Neuronal stem cell (in vitro differentiated cells): Measurements from ENCODE around the gene PHF5A.
A peak's percentile ranks its signal among the peaks of the same experiment; 100 is the strongest.

ENCODE experiments used
- DNase-seq: peaks from one replicate; pipeline ENCODE4 v3.0.0-alpha.2; 2013; ENCODE audit warnings: low spot score
- H2AFZ ChIP-seq: one replicate; pipeline ENCODE4 v1.6.1; 2013; ENCODE audit warnings: mild to moderate bottlenecking, low read length, inconsistent platforms
- H2AK5ac ChIP-seq: 2 replicates; pipeline ENCODE4 v1.6.1; 2013; ENCODE audit warnings: low read depth, mild to moderate bottlenecking, inconsistent platforms, low read length, moderate library complexity, mixed read lengths
- H2BK120ac ChIP-seq: 2 replicates; pipeline ENCODE4 v1.6.1; 2013; ENCODE audit warnings: low read depth, mild to moderate bottlenecking, inconsistent platforms, low read length, moderate library complexity, mixed read lengths
- H2BK12ac ChIP-seq: one replicate; pipeline ENCODE4 v1.6.1; 2013; ENCODE audit warnings: low read length, inconsistent platforms
- H2BK15ac ChIP-seq: 2 replicates; pipeline ENCODE4 v1.6.1; 2013; ENCODE audit warnings: mild to moderate bottlenecking, low read length, inconsistent platforms, mixed read lengths
- H2BK5ac ChIP-seq: one replicate; pipeline ENCODE4 v1.6.1; 2013; ENCODE audit warnings: inconsistent platforms, mild to moderate bottlenecking, low read length, moderate library complexity
- H3K14ac ChIP-seq: one replicate; pipeline ENCODE4 v1.6.1; 2013; ENCODE audit warnings: low read length, inconsistent platforms
- H3K18ac ChIP-seq: 2 replicates; pipeline ENCODE4 v1.6.1; 2013; ENCODE audit warnings: low read length, inconsistent platforms
- H3K23ac ChIP-seq: 2 replicates; pipeline ENCODE4 v1.6.1; 2013; ENCODE audit warnings: low read depth, mild to moderate bottlenecking, mixed read lengths, low read length, inconsistent platforms; ENCODE audit not compliant: poor library complexity
- H3K27ac ChIP-seq: replicated peaks from 3 replicates; pipeline ENCODE4 v1.5.1; 2013; ENCODE audit warnings: low read length, inconsistent platforms
- H3K27me3 ChIP-seq, 3 experiments: 2 replicates each; pipeline ENCODE4 v1.6.1; 2013; ENCODE audit warnings: low read length in 3 of 3, mild to moderate bottlenecking in 2 of 3, inconsistent platforms in 1 of 3, low read depth in 1 of 3, mixed read lengths in 1 of 3, moderate library complexity in 1 of 3; ENCODE audit not compliant: control insufficient read depth in 3 of 3, insufficient read depth in 3 of 3
- H3K36me3 ChIP-seq, 2 donors: replicated peaks in 1 of 2; 2 replicates each; pipeline ENCODE4 v1.6.1; 2013; ENCODE audit warnings: low read length in 2 of 2; ENCODE audit not compliant: control insufficient read depth in 2 of 2, insufficient read depth in 2 of 2
- H3K4ac ChIP-seq: 2 replicates; pipeline ENCODE4 v1.6.1; 2013; ENCODE audit warnings: inconsistent platforms, mild to moderate bottlenecking, low read length, moderate library complexity
- H3K4me1 ChIP-seq, 2 donors: 1 replicate in 1 of 2; 2 replicates in 1 of 2; pipeline ENCODE4 v1.6.1; 2013; ENCODE audit warnings: low read length in 2 of 2, low read depth in 1 of 2; ENCODE audit not compliant: control insufficient read depth in 2 of 2, insufficient read depth in 1 of 2
- H3K4me2 ChIP-seq: one replicate; pipeline ENCODE4 v1.6.1; 2013; ENCODE audit warnings: mild to moderate bottlenecking, low read length, inconsistent platforms; ENCODE audit not compliant: insufficient read depth, poor library complexity, severe bottlenecking
- H3K4me3 ChIP-seq, 2 donors: 2 replicates each; pipeline ENCODE4 v1.5.1; 2013; ENCODE audit warnings: low read length in 2 of 2, mild to moderate bottlenecking in 2 of 2, inconsistent platforms in 1 of 2, moderate library complexity in 1 of 2
- H3K79me1 ChIP-seq: one replicate; pipeline ENCODE4 v1.6.1; 2013; ENCODE audit warnings: low read depth, mild to moderate bottlenecking, inconsistent platforms, low read length, moderate library complexity
- H3K9ac ChIP-seq: one replicate; pipeline ENCODE4 v1.6.1; 2013; ENCODE audit warnings: mild to moderate bottlenecking, low read depth, low read length, inconsistent platforms; ENCODE audit not compliant: poor library complexity
- H3K9me3 ChIP-seq, 2 donors: replicated peaks in 1 of 2; 2 replicates each; pipeline versions ENCODE3 to v1.6.1; 2013; ENCODE audit warnings: low read length in 2 of 2, mild to moderate bottlenecking in 2 of 2, inconsistent platforms in 1 of 2, low read depth in 1 of 2, mixed read lengths in 1 of 2, moderate library complexity in 1 of 2; ENCODE audit not compliant: control insufficient read depth in 2 of 2, insufficient read depth in 1 of 2
- H4K8ac ChIP-seq: one replicate; pipeline ENCODE4 v1.6.1; 2013; ENCODE audit warnings: low read depth, mild to moderate bottlenecking, inconsistent platforms, low read length, moderate library complexity
- H4K91ac ChIP-seq: one replicate; pipeline ENCODE4 v1.6.1; 2013; ENCODE audit warnings: low read length, low read depth, mild to moderate bottlenecking, inconsistent platforms; ENCODE audit not compliant: poor library complexity
- WGBS, 2 donors: extraction: QIAGEN DNeasy Blood & Tissue Kit; methylation state at CpG; one replicate each; pipeline ENCODE4 v1.1.7; 2013; ENCODE audit warnings: missing lambda C conversion rate in 2 of 2, mixed read lengths in 1 of 2; ENCODE audit not compliant: insufficient read length in 2 of 2, insufficient replicate concordance in 1 of 2; ENCODE audit errors: extremely low coverage in 2 of 2; 5-methylcytosine and 5-hydroxymethylcytosine counted together

Gene PHF5A

GRCh38 chr22:41487037-41487935 lies 18.8 kb upstream of the PHF5A start:
- Histone ChIP-seq H2BK120ac (no peak overlapping the region), H2AFZ (no peak overlapping the region), H2BK5ac (no peak overlapping the region), H3K4me2 (no peak overlapping the region), H2BK12ac (no peak overlapping the region), H3K18ac (no peak overlapping the region), H2AK5ac (no peak overlapping the region), H3K4ac (no peak overlapping the region), H3K27me3 (no peaks in the 10 kb centered on the region), H3K36me3 (no peaks in the 10 kb centered on the region), H3K27ac (no peak overlapping the region), H3K9me3 (no peaks in the 10 kb centered on the region), H3K9ac (no peak overlapping the region), H3K23ac (no peak overlapping the region), H4K91ac (no peak overlapping the region), H4K8ac (no peak overlapping the region), H3K14ac (no peak overlapping the region), H3K79me1 (peaks cover 2% of the 10 kb centered on the region), H3K4me1 (peaks cover 7 to 8% of the 10 kb centered on the region in 2 donors), H2BK15ac (no peak overlapping the region), H3K4me3 (no peak overlapping the region)
- DNase-seq = no peak
- no CpG with 5 or more reads among the region's 8 CpGs for WGBS, 2 donors

- H2BK5ac ChIP-seq = no peak overlapping the region
- H3K27ac ChIP-seq = no peak overlapping the region
- peaks cover 10 to 18% of the 10 kb centered on the region in 2 donors for H3K4me1 ChIP-seq
- no peaks in the 10 kb centered on the region for H3K9me3 ChIP-seq
- no peak overlapping the region for H2BK15ac ChIP-seq
- H2BK12ac ChIP-seq = no peak overlapping the region
- no peak overlapping the region for H3K9ac ChIP-seq
- no peak overlapping the region for H4K91ac ChIP-seq
- H3K79me1 ChIP-seq = peaks cover 8% of the 10 kb centered on the region
- H2AFZ ChIP-seq = no peak overlapping the region
- WGBS, 2 donors = no CpG with 5 or more reads among the region's 7 CpGs
- no peak overlapping the region for H4K8ac ChIP-seq
- H2AK5ac ChIP-seq = no peak overlapping the region
- H3K4me3 ChIP-seq = no peak overlapping the region
- H3K4ac ChIP-seq = no peak overlapping the region
- no peak for DNase-seq
- H2BK120ac ChIP-seq = no peak overlapping the region
- no peak overlapping the region for H3K4me2 ChIP-seq
- H3K14ac ChIP-seq = no peak overlapping the region
- H3K27me3 ChIP-seq = no peaks in the 10 kb centered on the region
- H3K36me3 ChIP-seq = no peaks in the 10 kb centered on the region
- H3K18ac ChIP-seq = no peak overlapping the region
- H3K23ac ChIP-seq = no peak overlapping the region
Observed at GRCh38 chr22:41485033-41485432, 16.5 kb upstream of the PHF5A start.

- Histone ChIP-seq H3K79me1 (peaks cover 7% of the 10 kb centered on the region), H2BK12ac (no peak overlapping the region), H3K27me3 (no peaks in the 10 kb centered on the region), H4K8ac (no peak overlapping the region), H4K91ac (no peak overlapping the region), H2BK15ac (no peak overlapping the region), H2AFZ (no peak overlapping the region), H3K9me3 (no peaks in the 10 kb centered on the region), H3K18ac (no peak overlapping the region), H3K23ac (no peak overlapping the region), H2BK120ac (no peak overlapping the region), H2BK5ac (no peak overlapping the region), H3K4me3 (no peak overlapping the region), H3K36me3 (no peaks in the 10 kb centered on the region), H3K4me1 (peaks cover 20 to 28% of the 10 kb centered on the region in 2 donors), H3K4ac (no peak overlapping the region), H2AK5ac (no peak overlapping the region), H3K9ac (no peak overlapping the region), H3K4me2 (no peak overlapping the region), H3K14ac (no peak overlapping the region), H3K27ac (no peak overlapping the region)
- WGBS, 2 donors = no CpG with 5 or more reads among the region's 2 CpGs
- DNase-seq = no peak
Observed at GRCh38 chr22:41482319-41482935, 13.9 kb upstream of the PHF5A start.

GRCh38 chr22:41481925-41482318 lies 13.4 kb upstream of the PHF5A start:
- no peak overlapping the region for H2BK5ac ChIP-seq
- no peaks in the 10 kb centered on the region for H3K9me3 ChIP-seq
- H3K14ac ChIP-seq = no peak overlapping the region
- no peak overlapping the region for H2BK120ac ChIP-seq
- no peak for DNase-seq
- no peak overlapping the region for H4K8ac ChIP-seq
- WGBS, 2 donors = no CpG with 5 or more reads among the region's 5 CpGs
- H3K4me2 ChIP-seq = no peak overlapping the region
- no peak overlapping the region for H3K23ac ChIP-seq
- H3K27me3 ChIP-seq = no peaks in the 10 kb centered on the region
- H3K27ac ChIP-seq = no peak overlapping the region
- peak overlapping the region; percentile 9 for H3K18ac ChIP-seq
- no peak overlapping the region for H3K4ac ChIP-seq
- H3K79me1 ChIP-seq = peaks cover 7% of the 10 kb centered on the region
- no peak overlapping the region for H4K91ac ChIP-seq
- no peak overlapping the region for H3K9ac ChIP-seq
- peaks cover 20 to 28% of the 10 kb centered on the region in 2 donors for H3K4me1 ChIP-seq
- no peak overlapping the region for H2BK12ac ChIP-seq
- no peak overlapping the region for H2AK5ac ChIP-seq
- no peak overlapping the region for H2BK15ac ChIP-seq
- H3K36me3 ChIP-seq = no peaks in the 10 kb centered on the region
- H3K4me3 ChIP-seq = no peak overlapping the region
- no peak overlapping the region for H2AFZ ChIP-seq
